ENCODE results near the gene LUZP1.

DNA sequence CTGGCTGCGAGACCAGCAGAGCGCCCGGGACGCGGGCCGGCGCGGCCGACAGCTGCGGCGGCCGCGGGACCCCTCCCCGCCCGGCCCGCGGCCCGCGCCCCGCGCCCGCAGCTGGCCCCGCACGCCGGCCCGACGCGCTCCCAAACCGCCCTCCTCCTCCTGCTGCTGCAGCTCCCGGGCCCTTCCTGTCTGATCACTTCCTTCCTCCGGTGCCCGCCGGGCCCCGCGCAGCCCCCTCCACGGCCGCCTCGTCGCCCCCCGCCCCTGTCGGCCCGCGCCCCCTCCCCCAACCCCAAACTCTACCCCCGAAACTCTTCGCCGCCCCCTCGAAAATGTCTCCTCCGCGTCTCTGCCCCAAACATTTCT is 594 bp downstream of the LUZP1 start:
- no peak for TF ChIP-seq POLR2A (IDR thresholded peaks at IDR 0.05)
- TF ChIP-seq, protein P1, sequence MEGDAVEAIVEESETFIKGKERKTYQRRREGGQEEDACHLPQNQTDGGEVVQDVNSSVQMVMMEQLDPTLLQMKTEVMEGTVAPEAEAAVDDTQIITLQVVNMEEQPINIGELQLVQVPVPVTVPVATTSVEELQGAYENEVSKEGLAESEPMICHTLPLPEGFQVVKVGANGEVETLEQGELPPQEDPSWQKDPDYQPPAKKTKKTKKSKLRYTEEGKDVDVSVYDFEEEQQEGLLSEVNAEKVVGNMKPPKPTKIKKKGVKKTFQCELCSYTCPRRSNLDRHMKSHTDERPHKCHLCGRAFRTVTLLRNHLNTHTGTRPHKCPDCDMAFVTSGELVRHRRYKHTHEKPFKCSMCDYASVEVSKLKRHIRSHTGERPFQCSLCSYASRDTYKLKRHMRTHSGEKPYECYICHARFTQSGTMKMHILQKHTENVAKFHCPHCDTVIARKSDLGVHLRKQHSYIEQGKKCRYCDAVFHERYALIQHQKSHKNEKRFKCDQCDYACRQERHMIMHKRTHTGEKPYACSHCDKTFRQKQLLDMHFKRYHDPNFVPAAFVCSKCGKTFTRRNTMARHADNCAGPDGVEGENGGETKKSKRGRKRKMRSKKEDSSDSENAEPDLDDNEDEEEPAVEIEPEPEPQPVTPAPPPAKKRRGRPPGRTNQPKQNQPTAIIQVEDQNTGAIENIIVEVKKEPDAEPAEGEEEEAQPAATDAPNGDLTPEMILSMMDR (IDR thresholded peaks at IDR 0.05): no peak
